ENCODE measurements around the gene PFKFB1. TPM values are rescaled to one million over a fixed set of nuclear protein-coding genes. Genes with fewer than 3 reads are reported as not detected.

Gene PFKFB1
- total and polyA plus RNA-seq, 2 donors (not counting 1 experiment from before 2014, with no cell fraction given), result under 0.01 TPM; not detected in 1

GRCh38 chrX:55026143-55026542 is 32.2 kb upstream of the PFKFB1 start:
- peak; percentile 0 to 15 for DNase-seq (ENCODE audit: low read depth in 2 of 2)
- Histone ChIP-seq H3K36me3 (ENCODE audit: control insufficient read depth, insufficient read depth, low read length) (no peaks in the 10 kb centered on the region), H3K27ac (ENCODE audit: insufficient read depth, low read length) (no peak overlapping the region), H3K9ac (ENCODE audit: insufficient read depth, low read length) (no peak overlapping the region), H3K4me1 (ENCODE audit: control insufficient read depth, extremely low read depth, insufficient read depth, low read length) (no peaks in the 10 kb centered on the region), H3K9me3 (ENCODE audit: control insufficient read depth, insufficient read depth, low read depth, low read length) (no peaks in the 10 kb centered on the region), H3K4me2 (ENCODE audit: extremely low read depth, insufficient read depth, low read length) (no peak overlapping the region), H4K20me1 (ENCODE audit: control insufficient read depth, extremely low read depth, insufficient read depth, low read length) (no peaks in the 10 kb centered on the region), H3K27me3 (ENCODE audit: control insufficient read depth, insufficient read depth, low read length) (no peaks in the 10 kb centered on the region), H3K4me3 (replicated peaks in 1 of 4; ENCODE audit: control extremely low read depth in 1 of 4, insufficient read depth in 1 of 4, low read depth in 3 of 4, low read length in 4 of 4) (no peak overlapping the region), H2AFZ (ENCODE audit: low read length) (no peak overlapping the region), H3K79me2 (ENCODE audit: control insufficient read depth, insufficient read depth, low read length) (no peaks in the 10 kb centered on the region)
- TF ChIP-seq CTCF (conservative IDR thresholded peaks at IDR 0.05 in 1 of 2, IDR thresholded peaks at IDR 0.05 in 1 of 2; ENCODE audit: low read depth in 1 of 2, low read length in 2 of 2), result no peak
- TF ChIP-seq EZH2 (IDR thresholded peaks at IDR 0.05; ENCODE audit: low read length, missing control alignments), result no peak

GRCh38 chrX:55014897-55015299 is 20.9 kb upstream of the PFKFB1 start:
- H3K36me3 ChIP-seq (ENCODE audit: control insufficient read depth, insufficient read depth, low read length), result no peaks in the 10 kb centered on the region
- no peak overlapping the region for H3K4me2 ChIP-seq (ENCODE audit: extremely low read depth, insufficient read depth, low read length)
- no peaks in the 10 kb centered on the region for H3K79me2 ChIP-seq (ENCODE audit: control insufficient read depth, insufficient read depth, low read length)
- no peak for DNase-seq (ENCODE audit: low read depth in 2 of 2)
- H3K9me3 ChIP-seq (ENCODE audit: control insufficient read depth, insufficient read depth, low read depth, low read length), result no peaks in the 10 kb centered on the region
- no peak overlapping the region for H3K9ac ChIP-seq (ENCODE audit: insufficient read depth, low read length)
- no peaks in the 10 kb centered on the region for H3K4me1 ChIP-seq (ENCODE audit: control insufficient read depth, extremely low read depth, insufficient read depth, low read length)
- no peak overlapping the region for H3K27ac ChIP-seq (ENCODE audit: insufficient read depth, low read length)
- no peak overlapping the region for H2AFZ ChIP-seq (ENCODE audit: low read length)
- no peaks in the 10 kb centered on the region for H3K27me3 ChIP-seq (ENCODE audit: control insufficient read depth, insufficient read depth, low read length)
- TF ChIP-seq CTCF (conservative IDR thresholded peaks at IDR 0.05 in 1 of 2, IDR thresholded peaks at IDR 0.05 in 1 of 2; ENCODE audit: low read depth in 1 of 2, low read length in 2 of 2) (no peak), EZH2 (IDR thresholded peaks at IDR 0.05; ENCODE audit: low read length, missing control alignments) (no peak)
- no peak overlapping the region for H3K4me3 ChIP-seq (replicated peaks in 1 of 4; ENCODE audit: control extremely low read depth in 1 of 4, insufficient read depth in 1 of 4, low read depth in 3 of 4, low read length in 4 of 4)
- no peaks in the 10 kb centered on the region for H4K20me1 ChIP-seq (ENCODE audit: control insufficient read depth, extremely low read depth, insufficient read depth, low read length)

GRCh38 chrX:55011294-55011693 is 17.3 kb upstream of the PFKFB1 start:
- Histone ChIP-seq H3K4me2 (ENCODE audit: extremely low read depth, insufficient read depth, low read length) (no peak overlapping the region), H2AFZ (ENCODE audit: low read length) (no peak overlapping the region), H3K4me3 (replicated peaks in 1 of 4; ENCODE audit: control extremely low read depth in 1 of 4, insufficient read depth in 1 of 4, low read depth in 3 of 4, low read length in 4 of 4) (no peak overlapping the region), H3K27ac (ENCODE audit: insufficient read depth, low read length) (no peak overlapping the region), H4K20me1 (ENCODE audit: control insufficient read depth, extremely low read depth, insufficient read depth, low read length) (no peaks in the 10 kb centered on the region), H3K9ac (ENCODE audit: insufficient read depth, low read length) (no peak overlapping the region), H3K27me3 (ENCODE audit: control insufficient read depth, insufficient read depth, low read length) (no peaks in the 10 kb centered on the region), H3K79me2 (ENCODE audit: control insufficient read depth, insufficient read depth, low read length) (no peaks in the 10 kb centered on the region), H3K9me3 (ENCODE audit: control insufficient read depth, insufficient read depth, low read depth, low read length) (no peaks in the 10 kb centered on the region), H3K4me1 (ENCODE audit: control insufficient read depth, extremely low read depth, insufficient read depth, low read length) (no peaks in the 10 kb centered on the region), H3K36me3 (ENCODE audit: control insufficient read depth, insufficient read depth, low read length) (no peaks in the 10 kb centered on the region)
- peak in 1 of 2 donors; percentile 5 for DNase-seq (ENCODE audit: low read depth in 2 of 2)
- TF ChIP-seq CTCF (conservative IDR thresholded peaks at IDR 0.05 in 1 of 2, IDR thresholded peaks at IDR 0.05 in 1 of 2; ENCODE audit: low read depth in 1 of 2, low read length in 2 of 2) (peak; percentile 30 to 36), EZH2 (IDR thresholded peaks at IDR 0.05; ENCODE audit: low read length, missing control alignments) (no peak)
